HG03520 (cell line): ENCODE measurements around the gene SSBP2.

Source experiments
- ATAC-seq: cut with Tn5 transposase; IDR thresholded peaks from one replicate; pipeline ENCODE4 v1.9.1; 2021; ENCODE audit warnings: mild to moderate bottlenecking, moderate library complexity; ENCODE audit not compliant: unreplicated experiment

SSBP2 gene

DNA sequence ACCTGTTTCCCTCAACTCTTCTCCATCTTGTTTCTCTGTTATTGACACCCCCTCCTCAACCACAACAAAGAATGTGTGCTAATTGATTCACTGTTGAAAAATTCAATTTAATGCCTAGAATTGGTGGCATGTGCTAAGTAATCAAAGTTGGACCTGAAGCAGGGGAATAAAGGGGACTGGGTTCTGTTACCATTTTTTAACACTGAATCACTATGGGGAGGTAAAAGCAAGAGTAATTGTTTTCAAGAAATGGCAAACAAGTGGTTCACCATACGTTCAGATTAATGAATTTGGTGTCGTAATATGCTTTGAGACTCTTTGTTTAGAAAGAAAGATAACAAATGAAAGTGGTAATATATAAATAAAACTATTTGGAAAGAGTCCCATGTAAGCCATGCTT is 17.0 kb upstream of the SSBP2 start:
- no peak for ATAC-seq

DNA sequence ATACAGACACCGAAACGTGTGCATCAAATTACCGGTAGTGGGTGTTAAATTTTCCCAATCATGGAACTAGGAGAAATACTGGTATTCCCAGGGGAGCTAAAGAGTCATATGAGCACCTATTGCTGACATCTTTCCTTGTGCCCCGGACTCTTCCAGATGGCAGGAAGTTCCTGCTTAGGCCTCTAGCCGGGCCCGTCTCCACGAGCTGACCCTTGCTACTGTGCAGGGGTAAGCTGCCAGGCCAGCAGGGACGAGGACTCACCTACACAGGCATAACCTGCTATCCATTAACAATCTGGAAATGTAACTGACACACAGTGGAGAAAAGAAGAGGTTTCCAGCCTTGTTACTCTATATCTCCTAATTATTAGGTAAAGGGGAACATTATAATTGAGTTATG is 16.2 kb upstream of the SSBP2 start:
- no peak for ATAC-seq

DNA sequence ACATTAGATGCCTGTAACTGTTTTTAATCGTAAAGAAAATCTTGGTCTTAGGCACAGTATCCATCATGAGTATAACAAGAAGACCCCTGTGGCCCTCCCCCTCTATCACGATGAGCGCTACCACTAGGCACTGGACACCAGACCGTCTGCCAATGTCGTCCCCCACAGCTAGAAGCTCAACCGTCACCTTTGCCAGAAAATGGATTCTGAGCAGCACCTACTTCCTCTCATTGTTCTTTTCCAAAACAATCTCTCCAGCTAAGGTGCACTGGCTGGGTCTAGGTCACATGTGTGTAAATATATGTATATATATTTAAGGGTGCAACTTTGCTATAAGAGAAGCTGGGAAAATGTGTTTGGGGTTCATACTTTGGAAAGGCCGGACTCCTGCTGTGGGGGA is 15.7 kb upstream of the SSBP2 start:
- ATAC-seq, result no peak

DNA sequence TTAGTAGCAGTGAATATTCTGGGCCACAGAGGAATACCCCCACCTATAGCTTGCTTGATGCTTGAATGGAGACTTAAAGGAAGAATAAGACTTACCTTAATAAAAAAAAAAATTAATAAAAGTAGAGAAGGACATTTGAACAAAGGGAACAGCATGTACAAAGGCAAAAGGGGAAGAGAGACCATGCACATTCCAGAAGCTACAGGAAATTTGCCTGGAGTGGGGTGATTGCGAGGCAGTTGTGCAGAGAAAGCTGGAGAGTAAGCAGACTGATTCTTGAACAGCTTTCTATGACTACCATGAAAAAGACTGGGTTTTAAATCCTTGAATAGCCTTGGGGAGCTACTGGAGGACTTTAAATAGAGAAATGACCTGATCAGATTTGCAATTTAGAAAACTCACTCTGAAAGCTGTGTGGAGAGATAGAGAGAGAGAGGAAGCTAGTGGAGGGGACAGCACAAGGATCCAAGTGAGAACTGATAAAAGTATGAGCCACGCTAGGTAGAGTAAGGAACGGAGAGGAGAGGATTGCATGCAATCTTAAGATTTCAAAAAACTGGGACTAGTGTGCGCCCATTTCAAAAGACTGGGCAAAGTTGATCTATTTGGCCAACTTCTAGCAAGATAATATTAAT is 12.5 kb upstream of the SSBP2 start:
- no peak for ATAC-seq

DNA sequence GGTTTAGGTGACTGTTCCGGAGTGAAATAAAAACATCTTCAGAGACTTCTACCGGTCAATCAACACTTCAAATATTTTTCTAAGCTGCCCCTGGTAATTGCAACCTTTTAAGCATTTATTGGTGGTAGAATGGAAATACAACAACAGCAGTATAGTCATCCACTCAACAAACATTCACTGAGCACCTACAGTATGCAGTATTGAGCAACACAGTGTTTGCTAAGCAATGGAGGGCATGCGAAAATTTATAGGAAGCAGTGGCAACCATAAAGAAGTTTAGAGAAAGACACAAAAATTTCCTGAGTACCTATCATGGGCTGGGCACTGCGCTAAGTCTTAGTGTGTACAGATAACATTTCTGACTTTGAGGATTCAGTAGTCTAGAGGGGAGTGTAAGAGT is 12.0 kb upstream of the SSBP2 start:
- no peak for ATAC-seq

DNA sequence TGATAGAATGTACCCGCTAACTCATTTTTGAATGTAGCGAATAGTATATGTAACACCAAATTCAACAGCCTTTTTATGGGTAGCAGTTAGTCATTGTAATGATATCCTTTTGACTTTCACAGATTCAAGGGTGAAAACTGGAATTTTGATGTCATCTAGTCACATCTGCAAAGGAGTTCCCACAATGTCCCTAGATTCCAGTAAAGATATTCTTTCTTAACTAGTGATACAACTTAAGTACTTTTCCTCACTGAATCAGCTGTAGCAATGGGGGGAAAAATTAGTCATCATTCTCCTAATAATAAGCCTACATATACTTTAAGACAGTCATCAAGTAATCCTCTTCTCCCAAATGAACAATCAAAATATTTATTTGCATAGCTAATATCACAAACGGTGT is 11.5 kb upstream of the SSBP2 start:
- no peak for ATAC-seq

DNA sequence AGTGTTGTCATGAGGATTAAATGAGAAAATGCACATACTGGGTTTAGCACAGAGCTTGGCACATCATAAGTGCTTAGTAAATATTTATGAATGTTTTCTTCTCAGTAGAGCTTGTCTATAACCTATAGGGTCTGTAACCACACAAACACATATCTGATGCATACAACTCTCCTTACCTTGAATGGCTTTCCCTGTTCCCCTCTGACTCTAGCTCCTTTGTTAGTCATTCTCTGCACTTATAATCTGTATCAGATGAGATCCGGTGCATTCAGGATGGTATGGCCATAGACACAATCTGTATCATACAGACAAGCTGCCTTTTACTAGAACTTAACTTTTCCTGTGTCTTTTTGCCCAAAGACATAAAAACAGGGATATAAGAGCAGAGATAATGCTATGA is 11.1 kb upstream of the SSBP2 start:
- ATAC-seq, result no peak

DNA sequence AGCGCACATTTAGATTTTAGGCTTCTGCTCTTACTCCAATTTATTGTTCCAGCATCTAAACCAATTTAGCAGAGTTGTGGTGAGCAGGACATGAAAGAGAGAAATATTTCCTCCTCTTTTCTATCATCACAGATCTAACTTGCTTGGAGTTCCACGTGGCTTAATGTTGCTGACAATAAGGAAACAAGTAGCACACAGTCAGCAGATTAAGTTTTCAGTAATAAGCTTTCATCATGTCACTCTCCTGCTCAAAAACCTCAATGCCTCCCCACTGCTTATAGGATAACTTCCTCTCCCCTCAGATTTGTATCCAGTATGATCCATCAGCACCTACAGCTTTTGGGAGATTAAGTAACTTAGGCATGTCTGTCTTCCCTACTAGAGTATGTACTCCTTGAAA is 10.4 kb upstream of the SSBP2 start:
- no peak for ATAC-seq

DNA sequence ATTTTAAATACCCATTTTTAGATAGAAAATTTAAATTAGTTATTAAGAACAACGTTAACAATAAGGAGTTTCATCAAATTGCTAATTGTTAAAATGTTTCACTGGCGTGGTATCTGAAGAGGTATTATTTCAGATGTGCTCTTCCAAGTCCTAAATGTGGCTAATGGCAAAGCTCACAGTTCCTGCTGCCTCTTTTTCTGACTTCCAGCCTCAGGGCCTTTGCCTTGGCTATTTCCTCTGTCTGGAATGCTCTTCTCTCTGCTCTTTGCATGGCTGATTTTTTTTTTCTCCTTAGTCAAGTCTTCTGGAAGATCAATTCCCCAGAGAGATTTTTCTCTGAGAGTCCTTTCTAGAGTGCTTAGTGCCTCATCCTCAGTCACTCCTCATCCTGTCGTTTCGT is 9.6 kb upstream of the SSBP2 start:
- ATAC-seq, result no peak

DNA sequence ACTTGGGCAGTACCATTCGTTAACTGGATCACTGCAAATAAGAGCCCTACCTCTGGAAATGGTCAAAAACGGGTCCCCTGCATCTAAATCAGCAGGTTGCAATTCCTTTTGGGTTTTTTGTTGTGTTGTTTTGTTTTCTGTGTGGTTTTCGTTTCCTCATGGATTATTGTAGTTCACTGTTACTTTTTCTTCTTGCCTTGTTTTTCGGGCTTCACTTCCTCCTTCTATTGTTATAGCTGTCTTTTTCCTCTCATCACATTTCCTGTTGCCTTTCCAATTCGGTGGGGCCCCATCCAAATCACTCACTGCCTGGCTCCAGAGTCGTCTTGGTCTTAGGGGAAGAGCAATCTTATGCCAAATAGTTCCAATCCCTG is 8.7 kb upstream of the SSBP2 start:
- no peak for ATAC-seq

DNA sequence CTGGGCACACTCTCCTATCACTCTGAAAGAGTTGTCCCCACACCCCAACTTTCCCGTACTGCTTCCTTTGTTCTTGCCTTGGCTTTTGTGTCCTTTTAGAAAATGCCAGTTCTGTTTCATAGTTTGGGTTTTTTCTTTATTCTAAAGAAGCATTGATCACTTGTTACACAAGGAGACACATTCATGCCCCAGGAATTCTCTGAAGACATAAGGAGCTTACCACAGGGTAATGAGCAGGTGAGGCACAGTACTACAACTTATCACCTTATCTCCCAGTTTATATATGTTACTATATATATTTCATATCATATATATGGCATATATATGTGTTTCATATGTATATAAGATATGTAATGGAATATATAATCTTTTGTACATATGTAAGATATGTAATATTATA is 6.5 kb upstream of the SSBP2 start:
- ATAC-seq, result no peak

DNA sequence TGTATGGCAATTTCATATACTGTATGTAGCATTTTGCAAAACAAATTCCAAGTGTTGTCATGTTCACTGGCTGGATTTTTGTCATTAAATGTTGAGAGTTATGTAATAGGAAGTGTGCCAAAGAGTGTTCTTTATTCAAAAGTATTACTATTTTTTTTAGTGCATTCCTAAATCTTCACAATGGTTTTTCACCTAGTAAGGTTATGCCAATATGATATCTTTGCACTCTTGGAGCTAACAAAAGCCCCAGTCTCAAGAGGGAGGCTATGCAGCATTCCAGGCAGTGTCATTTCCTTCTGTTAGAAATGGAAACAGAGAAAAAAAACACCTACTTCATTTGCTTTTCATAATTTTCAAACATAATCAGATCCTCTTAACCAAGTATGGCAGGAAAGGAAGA is 5.1 kb upstream of the SSBP2 start:
- ATAC-seq, result no peak

DNA sequence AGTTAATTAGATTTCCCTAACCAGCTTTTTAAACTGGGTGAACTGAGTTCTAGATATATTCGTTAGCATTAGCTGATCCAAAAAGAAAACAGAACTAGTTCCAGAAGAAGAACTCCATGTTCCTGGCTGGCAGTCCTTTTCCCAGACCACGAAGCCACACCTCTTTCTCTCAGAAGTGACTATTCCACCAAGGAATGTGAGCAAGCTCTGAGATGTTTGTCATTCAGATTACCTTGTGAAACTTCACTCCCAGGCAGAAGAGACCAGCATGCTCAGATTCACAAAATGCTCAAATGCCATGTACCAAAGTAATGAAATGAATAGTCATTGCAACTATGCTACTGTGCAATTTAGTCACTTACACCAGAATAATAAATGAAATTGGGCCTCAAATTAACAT is 4.4 kb upstream of the SSBP2 start:
- ATAC-seq, result no peak

DNA sequence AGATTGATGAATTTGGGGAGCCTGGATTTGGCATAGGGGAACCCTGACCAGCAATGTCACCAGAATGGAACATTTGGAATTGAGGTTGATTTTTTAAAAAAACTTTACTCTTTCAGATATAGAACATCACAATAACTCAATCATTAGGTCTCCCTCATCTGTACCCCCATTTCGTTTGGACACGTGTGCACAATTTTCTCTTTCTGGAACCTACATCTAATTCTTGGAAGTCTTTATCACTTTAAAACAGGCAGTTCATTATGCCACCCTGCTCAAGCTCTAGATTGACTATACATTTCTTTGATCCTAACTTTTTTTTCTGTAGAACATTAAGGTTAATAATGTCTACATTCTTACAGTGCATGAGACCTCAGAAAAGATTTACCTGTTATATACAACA is 3.7 kb upstream of the SSBP2 start:
- ATAC-seq, result no peak

DNA sequence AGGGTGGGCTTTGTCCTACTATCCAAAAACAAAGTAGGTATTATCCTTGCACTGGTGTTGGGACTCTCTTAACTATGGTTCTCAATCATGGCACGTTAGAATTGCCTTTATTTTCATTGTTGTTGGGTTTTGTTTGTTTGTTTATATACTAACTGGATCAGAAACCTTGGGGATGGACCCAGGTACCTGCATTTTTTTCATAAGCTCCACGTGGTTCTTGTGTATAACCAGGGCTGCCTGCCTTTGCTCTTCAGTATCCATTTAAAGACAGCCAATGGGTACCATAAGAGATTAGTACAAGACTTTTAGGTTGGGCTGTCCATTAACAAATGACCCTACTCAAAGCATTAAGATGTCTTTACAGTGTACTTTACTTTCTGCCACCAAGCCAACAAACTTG is 2.5 kb upstream of the SSBP2 start:
- no peak for ATAC-seq

DNA sequence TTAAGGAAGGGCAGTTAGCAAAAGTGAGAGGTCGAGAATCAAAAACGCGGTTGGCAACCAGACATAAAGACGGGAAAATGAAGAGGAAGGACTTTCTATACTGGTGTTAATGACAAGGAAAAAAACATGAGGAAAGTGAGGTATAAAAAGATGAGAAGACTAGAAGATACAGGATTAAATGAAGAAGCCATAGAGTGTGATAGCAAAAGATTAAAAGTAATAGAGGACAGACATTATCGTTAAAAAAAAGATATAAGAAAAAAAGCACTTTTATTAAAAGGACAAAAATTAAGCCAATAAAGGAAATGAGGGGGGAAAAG is 1.7 kb upstream of the SSBP2 start:
- no peak for ATAC-seq

DNA sequence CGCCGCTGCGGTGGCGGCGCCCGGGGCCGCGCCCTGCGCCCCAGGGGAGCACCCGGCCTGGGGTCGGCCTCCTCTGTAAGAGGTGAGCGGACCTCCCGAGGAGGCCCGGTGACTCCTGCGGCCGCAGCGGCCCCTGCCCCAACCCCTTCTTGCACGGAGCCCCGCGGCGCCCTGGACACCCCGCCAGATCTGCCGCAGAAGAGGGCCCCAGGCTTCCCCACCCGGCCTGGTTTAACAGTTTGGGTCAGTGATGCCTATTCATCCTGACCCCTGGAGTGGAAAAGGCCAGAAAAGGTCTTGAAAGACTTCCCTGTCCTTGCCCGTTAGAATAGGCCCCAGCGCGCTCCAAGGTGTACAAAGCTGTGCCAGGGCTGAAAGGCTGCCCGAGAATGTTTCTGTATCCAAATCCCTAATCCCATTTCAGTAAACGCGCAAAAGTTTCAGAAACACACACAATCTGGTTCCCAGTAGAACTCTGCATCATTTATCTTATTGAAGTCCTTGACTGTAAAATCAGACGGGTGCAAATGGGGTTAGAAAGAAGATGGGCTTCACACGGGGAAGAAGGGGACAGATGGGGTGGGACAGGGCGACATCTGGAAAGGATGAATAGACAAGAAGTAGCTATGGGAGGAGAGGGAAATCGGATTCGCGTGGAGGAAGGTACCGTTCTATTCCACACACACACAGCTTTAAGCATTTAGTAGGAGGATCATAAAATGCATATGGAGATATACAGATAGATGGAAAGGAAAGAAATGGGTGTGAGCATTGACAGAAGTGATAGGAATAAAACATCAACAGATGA is 1.1 kb upstream of the SSBP2 start:
- ATAC-seq, result no peak

DNA sequence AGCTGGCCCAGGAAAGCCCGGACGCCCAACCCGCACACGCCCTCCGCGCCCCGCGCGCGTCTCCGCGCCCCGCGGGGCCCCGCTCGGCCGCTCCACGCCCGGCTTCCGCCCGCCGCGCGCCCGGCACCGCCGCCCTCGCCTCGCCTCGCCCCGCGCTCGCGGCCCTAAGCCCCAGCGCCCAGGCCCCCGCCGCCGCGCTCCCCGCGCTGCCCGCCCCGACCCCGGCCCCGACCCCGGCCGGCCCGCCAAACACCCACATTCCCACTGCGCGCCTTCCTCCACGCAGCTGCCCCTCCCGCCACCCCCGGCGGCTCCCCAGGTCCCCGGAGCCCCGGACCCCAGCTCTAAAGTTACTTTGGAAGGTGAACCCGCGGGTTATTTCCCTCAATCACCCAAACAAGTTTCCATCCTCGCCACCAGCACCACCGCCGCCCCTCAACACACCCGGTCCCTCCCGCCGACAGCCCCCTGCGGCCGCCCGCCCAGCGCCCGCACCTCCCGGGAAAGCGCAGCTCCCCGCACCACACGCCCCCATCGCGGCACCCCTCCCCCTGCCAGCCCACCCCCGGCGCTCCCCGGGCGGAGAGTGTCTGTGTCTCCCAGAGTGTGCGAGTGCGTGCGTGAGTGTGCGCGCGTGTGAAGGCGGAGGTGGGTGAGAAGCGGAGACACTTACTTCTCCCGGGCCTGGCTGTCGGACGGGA is 439 bp downstream of the SSBP2 start:
- ATAC-seq, result no peak

DNA sequence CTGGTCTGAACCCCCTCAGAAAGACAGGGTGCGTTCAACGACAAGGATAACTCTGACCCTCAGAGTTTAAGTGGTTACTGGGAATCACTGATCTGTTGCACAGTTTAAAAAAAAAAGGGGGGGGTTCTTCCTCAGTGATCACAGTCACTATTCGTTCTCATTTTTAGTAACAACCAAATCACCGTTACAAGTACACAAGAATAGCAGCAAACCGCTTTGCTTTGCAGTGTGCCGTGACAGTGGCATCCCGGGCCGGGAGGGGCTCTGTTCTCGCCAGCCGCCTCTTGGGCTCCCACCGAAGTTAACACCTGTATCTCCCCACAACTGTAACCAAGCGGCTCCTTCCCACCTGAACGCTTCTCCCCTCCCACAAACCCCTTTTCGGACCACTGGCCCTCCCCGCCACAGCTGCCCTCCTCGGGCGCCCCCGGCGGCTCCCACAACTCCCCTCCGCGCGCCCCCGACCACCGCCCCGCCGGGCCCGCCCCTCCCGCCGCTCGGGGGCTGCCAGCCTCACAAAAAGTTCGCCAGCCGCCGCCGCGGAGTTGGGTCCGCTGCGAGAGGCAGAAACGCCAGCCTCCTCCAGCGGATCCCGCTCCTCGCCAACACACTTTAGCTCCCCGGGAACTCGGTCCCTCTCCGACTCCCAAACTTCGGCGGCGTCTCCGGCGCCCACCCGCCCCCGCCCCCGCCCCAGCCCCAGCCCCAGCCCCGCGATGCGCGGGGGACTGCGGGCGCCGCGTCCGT is 1.2 kb downstream of the SSBP2 start:
- peak; percentile 31 for ATAC-seq

DNA sequence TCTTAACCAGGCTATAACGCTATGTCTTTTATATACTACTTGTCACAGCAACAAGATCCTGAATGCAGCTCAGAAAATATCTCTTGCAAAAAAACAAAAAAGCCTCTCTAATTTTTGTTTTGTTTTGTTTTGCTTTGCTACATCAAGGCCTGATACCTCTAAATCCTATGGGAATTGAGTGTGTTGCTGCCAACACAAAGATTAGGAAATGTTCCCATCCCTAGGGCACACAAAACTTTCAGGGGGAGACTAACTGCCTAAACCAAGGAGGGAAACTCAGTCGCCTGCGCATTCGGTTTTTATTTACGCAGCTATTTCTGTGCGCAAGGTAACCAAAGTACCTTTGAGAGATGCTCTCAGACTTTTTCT is 1.7 kb downstream of the SSBP2 start:
- ATAC-seq, result no peak

DNA sequence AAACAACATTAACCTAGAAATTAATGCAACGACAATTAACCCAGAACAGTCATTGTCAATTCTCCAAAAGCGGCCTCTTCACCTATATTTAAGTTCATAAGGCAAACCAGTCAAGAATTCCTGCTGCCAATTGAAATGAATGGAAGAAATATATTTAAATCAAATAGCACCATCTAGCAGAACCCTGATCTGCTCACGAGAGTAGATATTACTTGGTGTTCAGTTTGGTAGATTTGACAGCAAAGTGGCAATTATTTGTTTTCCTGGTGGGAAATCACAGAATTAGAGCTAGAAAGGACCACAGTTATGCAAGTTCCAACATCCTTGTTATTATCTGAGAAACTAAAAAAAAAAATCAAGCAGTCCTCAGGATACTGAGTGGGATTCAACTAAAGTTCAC is 2.3 kb downstream of the SSBP2 start:
- no peak for ATAC-seq

DNA sequence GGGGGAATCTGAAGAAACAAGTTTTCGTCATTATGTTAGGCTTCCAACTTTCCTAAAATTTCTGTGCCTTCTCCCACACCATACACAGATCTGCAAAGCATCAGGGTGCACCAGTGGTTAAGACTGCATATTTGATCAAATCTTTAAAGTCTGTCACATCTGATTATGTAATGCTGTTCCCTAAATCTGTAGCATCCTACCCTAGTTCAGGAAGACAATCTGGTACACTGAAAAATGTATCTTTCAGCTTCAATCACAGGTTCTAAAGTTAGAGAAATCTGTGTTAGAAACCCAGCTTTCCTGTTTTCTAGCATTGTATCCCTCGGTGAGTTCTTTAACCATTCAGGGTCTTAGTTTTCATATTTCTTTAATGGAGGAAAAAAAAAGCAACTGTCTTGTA is 3.9 kb downstream of the SSBP2 start:
- ATAC-seq, result no peak
